ENCODE data around the gene EVX2.

EVX2 gene

DNA sequence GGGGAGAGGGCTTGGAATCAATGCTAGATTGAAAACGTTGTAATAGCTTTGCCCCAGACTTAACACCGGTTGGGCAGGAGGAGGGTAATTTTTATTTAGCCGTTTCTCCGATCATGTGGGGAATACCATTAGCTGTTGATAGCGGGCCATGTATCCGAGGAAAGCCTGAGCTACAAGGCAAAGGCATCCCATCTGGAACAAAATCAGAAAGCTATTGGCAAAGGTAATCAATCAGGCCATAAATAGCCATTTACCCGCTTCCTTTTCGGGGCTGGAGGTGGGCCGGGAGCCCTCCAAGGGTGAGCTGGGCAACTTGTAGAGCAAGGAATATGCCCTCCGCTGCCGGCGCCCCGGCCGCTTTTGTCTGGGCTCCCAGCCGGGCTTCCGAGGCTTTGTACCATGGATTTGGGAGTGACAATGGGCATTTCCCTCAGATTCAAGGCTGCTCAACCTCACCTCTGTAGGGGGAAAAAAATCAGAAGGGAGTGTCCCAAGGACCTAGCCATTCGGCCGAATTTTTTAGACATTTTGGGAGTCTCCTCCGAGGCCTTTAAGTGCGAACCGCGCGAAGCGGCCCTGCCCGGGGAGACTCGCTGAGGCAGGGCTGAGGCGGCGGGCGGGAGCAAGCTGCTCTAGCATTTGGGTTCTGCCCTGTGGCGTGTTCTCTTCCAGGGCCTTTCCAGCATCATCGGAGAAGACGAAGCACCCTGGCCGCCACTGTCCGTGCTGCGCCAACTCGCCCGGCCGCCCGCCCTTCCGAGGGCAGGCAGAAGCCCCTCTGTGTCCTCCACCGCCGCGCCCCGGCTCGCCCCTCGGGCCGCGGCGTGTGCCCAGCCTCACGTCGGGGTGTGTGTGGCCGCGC, 37.7 kb upstream of the EVX2 start:
- no peak for DNase-seq

DNA sequence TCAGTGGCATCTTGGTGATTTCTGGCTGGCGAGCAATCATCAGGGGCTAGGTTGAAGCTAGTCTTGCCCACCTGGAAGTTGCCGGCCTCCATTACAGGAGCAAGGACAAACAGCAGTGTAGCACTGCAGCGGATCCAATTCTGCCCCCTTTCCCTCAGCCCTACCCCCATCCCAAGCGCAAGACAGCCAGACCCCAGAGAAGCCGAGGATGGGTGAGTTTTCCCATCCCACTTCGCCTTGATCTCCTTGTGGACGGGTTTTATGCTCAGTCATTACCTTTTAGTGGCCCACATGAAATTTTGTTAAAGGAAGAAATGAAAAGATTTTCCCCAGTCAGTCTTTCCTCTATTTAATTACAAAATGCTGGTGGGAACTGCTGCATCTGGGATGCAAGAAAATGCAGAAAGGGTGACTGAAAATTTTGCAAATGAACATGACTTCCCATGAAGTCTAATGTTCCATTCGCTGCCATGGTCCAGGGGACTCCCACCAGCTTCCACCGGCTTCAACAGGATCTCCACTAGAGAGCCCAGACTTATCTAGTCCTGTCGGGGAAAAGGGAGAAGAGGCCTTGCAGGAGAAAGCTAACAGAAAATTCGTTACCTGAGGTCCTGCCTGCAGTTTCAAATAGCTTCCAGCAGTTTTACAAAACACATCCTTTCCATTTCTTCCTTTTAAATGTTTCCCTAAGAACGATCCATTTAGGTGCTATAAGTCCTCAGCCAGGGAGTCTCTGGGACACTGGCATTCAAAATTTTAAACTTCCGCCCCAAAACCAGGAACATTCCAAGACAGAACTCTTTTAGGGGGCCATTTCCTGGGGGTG, 36.8 kb upstream of the EVX2 start:
- no peak for DNase-seq

DNA sequence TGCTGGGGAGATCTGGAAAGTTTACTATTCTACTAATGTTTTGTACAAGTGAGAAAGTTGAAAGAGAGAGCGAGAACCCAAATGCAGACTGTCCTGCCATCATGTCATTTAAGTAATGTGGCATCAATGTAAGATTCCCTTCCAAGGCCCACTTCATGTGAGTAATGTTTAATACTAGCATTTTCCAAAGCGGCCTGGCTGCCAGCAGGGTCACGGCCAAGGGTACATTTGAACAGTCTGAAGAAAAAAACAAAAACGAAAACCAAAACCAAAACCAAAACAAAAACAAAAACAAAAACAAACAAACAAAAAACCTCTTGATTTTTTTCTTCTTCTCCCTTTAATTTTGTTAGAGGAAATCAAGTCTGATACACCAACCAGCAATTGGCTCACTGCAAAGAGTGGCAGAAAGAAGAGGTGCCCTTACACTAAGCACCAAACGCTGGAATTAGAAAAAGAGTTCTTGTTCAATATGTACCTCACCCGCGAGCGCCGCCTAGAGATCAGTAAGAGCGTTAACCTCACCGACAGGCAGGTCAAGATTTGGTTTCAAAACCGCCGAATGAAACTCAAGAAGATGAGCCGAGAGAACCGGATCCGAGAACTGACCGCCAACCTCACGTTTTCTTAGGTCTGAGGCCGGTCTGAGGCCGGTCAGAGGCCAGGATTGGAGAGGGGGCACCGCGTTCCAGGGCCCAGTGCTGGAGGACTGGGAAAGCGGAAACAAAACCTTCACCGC, 35.0 kb upstream of the EVX2 start:
- DNase-seq = no peak

DNA sequence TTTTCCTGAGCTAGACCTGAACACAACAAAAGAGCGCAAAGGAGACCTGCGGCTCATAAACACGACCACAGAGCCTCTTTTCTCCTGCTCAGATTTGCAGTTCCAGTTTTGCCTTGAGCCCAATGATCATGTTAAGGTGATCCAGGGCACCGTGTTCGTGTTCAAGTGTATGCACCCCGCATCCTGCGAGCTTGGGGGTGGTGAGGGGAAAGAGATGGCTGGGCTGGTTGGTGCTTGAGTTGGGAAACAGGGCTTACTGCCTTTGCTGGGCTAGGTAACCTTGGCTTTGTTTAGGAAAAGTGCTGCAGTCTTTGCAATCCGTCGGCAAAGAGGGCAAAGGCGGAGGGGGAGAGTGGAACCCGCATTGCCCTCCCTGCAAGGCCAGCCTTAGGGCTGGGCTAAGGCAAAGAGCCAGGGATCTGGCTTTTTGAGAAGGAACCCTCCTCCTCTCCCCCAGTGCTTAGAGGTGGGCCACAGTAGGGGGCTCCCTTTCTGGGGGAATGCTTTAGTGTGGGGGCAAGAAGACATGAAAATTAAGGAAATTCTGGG, 34.1 kb upstream of the EVX2 start:
- no peak for DNase-seq

DNA sequence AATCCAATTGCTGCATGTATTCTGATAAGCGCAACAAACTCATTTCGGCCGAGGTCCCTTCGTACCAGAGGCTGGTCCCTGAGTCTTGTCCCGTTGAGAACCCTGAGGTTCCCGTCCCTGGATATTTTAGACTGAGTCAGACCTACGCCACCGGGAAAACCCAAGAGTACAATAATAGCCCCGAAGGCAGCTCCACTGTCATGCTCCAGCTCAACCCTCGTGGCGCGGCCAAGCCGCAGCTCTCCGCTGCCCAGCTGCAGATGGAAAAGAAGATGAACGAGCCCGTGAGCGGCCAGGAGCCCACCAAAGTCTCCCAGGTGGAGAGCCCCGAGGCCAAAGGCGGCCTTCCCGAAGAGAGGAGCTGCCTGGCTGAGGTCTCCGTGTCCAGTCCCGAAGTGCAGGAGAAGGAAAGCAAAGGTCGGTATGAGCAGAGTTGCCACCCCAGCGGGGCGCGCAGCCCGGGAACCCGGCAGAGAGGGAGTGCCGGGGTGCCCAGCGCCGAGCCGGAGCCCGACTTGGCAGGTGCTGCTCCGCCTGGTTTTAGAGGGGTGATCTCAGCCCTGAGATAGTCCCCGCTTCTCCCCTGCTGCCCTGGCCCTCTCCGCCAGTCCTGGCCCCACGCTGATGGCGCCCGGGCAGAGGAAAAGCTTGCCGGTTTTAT, 33.5 kb upstream of the EVX2 start:
- no peak for DNase-seq

DNA sequence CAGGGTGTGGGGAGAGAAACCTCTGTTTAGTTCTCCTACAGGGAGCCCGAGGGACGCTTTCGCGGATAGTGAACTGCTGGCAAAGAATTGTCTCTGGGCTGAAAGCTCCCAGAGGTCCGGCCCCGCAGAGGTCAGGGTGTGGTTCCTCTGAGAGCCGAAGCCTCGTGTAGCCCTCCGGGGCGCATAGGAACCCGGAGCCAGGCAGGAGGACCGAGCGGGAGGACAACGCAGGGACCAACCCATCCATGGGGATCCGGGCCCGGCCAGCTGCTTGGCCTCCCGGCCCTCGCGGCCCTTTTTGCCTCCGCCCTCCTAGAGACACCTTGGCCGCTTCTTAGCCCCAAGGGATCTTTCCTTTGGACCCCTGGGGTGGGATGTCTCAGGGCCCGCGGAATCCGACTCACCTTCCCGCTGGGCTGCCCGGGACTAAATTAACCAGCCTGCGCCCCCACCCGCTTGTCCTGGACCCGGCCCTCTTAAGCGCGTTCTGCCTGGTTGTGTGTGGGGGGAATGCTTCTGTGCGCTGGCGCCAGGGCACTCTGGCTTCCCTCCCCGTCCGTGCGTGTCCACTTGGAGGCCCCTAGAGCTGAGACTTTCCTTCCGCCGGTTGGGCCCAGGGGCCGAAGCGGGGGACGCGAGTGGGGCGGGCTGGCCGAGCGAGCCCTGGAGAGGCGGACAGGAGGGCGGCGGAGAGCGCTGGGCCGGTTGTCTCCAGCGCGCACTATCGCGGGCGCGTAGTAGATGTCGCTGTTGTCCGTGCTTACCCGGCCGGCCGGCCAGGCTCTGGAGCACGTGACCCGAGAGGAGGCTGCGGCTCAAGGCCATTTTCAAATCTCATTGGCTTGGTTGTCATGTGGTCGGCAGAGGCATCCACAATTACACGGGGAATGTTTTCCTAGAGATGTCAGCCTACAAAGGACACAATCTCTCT, 32.4 kb upstream of the EVX2 start, which contains the start of gene HOXD10:
HOXD10 (plus strand) TSS at position 896 of the 931 bp plus-strand sequence. CDS start 56 bp downstream, outside the sequence.
- DNase-seq = no peak

DNA sequence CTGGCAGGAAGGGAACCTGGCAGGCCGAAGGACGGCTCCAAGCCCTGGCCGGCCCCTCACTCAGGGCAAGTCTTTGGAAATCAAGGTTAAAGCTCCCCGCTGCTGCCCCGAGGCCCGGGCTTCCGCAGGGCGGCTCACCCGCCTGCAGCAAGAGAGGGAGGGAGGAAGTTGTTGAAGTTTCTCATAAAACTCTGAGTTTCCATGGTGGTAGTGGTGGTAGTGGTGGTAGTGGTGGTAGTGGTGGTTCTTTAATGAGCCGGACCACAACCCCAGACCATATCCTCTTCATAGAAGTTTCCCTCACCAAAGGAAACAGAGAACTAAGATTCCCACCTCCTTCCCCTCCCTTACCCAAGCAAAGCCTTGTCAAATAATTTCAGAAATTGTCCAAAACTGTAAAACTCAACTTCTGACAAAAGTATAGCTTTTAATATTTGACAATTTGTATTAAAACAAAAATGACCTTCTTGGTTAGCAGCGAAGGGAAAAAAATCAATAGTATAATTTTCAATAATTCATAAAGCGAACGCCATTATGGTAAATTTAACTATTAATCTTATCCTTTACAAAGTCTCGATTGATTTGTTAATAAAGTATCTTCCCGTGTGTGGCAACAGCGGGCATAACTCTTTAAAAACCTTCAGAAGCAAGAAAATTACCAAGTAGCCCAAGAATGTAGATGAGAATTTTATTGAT, 31.3 kb upstream of the EVX2 start:
- DNase-seq = no peak

DNA sequence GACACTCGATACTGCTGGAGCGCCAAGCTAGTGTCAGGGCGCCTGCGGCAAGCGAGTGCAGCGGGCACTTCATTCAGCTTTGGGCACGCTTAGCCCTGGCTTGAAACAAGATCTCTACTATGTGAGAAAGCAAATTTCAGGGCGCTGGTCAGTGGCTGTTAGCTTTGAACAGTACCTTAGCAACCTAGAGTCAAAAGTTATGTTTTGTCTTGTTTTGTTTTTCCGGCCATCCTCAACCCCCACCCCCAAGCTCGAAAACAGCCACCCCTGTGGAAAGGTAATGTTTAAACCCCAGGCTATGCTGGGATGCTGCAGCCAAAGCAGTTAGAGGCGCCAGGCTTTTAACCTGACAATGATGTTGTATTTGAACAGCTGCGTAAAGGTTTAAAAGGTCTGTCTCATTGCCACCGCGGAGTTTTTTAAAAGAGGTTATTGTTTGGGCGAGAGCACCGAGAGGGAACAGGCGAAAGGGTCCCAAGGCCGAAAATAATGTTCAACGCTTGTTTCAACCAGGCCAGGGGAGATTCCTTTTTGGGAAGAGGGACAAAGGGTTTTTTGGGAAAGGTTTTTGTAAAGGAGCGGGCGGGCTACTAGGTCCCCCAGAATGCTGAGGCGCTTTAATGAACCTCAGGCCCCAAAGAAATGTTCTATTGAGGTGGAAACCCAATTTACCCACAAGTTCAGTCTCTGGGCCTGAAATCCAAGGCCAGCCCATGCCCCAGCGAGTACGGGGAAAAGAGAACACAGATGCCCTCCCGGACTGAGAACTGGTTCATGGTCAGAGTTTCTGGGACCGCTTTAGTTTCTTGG, 30.6 kb upstream of the EVX2 start:
- no peak for DNase-seq

DNA sequence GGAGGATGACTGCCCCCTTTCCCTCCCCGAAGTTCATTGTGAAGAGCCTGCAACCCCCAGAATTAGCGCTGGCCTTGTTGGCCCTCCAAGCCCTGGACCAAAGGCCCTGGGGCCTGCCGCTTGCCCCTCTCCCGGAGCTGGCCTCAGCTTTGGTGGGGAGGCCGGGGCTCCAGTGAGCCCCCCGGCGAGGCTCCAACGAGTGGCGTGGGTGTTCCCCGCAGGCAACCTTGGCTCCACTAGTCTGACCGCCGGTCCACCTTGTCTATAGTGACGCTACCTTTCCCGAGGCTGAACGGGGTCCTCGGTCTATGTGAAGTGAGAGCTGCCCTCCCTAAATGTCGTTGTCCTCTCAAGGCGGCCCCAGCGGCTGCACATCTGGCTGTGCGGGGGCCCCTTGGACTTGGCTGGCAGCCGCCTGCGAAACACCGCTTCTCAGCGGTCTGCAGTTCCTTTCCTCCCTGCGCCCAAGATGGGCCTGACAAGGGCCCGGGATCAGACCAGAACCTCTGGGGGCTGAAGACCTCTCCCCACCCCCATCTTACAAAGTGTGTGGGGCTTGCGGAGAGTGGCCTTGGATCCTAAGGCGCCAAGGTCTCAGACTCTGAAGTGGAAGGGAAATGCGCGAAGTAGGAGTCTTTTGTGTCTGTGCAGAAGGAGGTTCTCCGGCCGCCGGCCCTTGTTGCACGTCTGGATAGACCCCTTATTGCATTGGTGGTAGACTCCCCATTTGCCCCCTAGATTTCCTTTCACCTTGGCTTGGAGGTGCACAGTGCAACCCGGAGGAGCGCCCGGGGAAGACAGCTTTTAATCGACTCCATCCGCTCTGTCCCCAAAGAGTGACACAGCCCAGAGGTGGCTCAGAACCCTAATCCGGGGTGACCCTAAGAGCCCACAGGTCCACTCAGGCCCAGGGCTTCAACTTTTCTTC, 28.9 kb upstream of the EVX2 start:
- DNase-seq = no peak

DNA sequence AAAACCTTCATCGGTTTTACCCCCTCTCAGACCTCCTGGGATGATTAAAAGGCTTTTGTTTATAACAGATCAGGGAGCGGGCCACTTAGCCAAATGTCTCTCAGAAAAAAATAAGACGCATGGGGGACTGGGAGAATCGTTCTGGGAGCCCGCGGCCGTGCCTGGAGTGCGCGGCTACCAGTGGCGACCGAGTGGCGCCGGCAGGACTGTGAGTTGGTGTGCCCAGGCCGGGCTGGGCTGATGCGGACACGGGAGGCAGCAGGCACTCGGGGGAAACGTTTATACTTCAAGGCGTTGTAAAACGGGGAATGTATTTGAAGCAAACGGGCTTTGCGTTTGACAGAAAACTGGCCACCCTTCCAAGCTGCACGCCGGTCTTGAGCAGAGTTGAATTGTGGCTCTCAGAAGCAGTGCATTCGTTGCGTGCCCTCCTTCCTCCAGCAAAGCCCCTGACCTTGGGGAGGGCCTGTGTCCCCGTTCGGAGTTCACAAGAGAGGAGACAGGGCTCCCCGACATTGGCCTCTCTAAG, 28.1 kb upstream of the EVX2 start:
- no peak for DNase-seq

DNA sequence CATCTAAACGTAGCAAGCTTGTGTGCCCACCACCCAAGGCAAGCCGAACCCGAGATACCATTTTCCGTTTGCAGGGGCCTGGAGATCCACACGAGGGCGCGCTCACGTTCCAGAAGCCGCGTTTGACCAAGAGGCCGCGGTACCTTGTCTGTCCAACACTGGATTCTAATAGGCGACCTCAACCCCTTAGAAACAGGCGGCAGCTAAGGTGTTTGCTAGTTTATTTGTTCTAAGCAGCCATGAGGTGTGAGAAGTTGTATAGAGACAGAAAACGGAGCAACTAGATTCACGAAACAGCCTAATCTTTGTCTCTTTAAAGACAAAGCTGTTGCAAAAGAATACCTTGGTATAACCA, 27.5 kb upstream of the EVX2 start:
- DNase-seq = no peak

DNA sequence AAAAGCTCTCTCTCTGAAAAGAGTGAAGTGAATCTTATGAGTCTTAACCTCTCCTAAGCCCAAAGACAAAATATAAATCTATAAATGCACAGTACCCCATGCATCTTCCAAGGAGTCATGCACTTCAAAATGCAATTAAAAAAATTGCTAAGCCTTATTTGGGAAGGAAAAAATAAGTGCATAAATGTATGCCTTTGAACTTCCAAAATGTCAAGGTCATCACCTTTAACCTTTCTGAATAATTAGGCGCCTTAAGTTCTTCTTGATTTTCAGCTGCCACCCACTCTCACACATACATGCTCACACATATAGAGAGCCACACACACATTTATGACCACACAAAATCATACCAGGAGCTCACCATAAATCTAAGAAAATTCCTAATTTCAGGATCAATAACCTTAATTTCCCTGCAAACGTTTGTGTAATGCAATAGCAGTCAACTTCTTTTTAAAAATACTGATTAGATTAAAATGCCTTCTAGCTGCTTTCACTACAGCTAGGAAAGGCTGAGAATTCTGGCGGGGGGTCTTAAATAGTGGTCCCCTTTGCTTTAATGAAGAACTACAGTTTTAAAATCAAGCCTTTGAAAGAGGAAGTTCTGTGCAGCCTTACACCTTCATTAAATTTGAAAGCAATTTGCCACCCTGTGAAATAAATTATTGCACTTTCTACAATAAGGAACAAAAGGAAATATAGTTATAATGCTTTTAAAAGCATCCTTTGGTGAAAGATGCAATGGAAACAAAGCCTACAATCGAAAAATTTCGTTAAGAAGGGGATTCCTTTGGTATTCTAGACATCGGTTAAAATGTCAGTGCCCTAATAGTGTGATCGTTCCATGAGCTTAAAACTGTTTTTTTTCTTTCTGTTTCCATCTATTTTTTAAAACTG, 26.9 kb upstream of the EVX2 start:
- no peak for DNase-seq

DNA sequence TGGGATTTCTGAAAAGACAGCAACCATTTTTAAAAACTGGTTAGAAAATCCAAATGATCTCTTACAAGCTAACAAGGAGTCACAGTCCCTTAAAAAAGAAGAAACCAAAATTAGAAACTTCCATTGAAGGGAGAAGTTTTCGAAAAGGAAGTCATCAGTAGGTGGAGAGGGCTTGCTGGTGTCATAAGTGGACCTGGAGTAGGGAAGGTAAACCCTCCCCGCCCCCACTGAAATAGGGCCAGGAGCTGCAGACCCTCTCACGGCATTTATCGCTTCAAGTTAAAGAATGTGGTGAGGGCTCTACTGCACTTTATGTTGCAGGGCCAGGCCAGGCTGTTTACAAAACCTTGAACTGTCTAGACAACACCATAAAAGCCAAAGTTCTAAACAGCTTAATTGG, 26.2 kb upstream of the EVX2 start:
- no peak for DNase-seq

DNA sequence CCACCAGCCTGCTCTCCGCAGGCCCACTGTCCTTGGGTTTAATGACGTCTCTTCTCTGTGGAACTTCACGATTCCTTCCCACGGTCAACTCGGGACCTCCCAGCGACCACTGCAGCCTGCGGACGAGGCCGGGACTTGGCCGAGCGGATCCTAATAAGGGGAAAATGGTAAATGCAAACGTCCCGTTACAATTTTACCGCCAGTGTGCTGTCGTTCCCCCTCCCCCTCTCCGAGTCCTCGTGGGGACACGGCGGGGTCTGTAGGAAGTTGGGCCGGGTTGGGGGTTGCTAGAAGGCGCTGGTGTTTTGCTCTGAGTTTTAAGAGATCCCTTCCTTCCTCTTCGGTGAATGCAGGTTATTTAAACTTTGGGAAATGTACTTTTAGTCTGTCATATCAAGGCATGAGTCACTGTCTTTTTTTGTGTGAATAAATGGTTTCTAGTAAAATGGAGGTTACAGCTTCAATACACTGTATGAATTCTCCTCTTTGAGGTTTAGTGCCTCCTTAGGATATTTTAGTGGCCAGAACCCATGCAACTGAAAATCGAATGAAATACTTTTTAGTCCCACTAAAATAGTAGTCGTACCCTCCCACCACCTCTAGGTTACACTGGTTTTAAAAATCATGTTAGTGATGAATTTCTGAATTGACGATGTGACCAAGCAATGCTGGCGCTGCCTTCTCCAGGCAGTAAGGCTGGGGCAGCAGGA, 25.6 kb upstream of the EVX2 start:
- no peak for DNase-seq

DNA sequence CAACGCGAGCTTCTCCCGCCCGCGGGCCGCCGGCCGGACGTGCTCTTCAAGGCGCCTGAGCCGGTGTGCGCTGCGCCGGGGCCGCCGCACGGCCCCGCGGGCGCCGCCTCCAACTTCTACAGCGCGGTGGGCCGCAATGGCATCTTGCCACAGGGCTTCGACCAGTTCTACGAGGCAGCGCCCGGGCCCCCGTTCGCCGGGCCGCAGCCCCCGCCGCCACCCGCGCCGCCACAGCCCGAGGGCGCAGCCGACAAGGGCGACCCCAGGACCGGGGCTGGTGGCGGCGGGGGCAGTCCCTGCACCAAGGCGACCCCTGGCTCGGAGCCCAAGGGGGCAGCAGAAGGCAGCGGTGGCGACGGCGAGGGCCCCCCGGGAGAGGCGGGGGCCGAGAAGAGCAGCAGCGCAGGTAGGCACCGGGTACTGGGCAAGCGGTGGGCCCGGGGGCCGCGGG, 24.0 kb upstream of the EVX2 start:
- DNase-seq = no peak

Data from CD4-positive, alpha-beta T cell treated with Interleukin-15 for 1 hour (primary cell).